ENCODE data around the gene CFAP300.
A peak's percentile ranks its signal among the peaks of the same experiment; 100 is the strongest.

Gene CFAP300

DNA sequence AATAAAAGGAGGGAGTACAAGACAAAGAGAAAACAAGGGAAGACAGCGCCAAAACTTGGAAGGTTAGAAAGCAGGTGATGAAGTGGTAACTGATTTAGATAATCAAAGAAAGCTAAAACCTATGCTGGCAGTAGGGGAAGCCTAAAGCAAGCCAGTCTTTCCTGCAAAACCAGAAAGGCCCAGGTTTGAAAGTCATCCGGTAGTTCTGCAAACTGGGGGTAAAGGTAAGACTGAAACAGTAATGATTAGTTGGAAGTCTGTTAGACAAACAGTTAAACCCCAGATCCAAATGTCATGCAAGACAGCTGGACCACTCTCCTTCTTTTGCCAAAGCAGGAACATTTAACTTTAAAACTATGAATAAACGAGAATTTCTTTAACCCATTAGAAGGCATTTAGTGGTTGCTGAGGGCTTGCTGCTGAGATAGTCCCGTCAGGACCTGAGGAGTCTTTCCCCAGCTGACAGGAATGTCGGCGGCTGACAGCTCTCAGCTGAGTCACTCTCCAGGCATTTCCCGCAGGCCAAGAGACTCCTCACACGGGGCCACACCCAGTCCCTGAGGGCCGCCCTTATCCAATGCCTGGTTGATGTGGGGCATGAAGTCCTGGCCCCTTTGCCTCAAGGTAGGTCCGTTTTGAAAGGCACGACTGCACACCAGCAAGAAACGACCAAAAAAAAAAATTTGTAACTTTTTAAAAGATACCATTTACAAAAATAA, 36.3 kb upstream of the CFAP300 start:
- DNase-seq (ENCODE audit: extremely low read depth, low read depth), result peak; percentile 38
- TF ChIP-seq, protein P1, sequence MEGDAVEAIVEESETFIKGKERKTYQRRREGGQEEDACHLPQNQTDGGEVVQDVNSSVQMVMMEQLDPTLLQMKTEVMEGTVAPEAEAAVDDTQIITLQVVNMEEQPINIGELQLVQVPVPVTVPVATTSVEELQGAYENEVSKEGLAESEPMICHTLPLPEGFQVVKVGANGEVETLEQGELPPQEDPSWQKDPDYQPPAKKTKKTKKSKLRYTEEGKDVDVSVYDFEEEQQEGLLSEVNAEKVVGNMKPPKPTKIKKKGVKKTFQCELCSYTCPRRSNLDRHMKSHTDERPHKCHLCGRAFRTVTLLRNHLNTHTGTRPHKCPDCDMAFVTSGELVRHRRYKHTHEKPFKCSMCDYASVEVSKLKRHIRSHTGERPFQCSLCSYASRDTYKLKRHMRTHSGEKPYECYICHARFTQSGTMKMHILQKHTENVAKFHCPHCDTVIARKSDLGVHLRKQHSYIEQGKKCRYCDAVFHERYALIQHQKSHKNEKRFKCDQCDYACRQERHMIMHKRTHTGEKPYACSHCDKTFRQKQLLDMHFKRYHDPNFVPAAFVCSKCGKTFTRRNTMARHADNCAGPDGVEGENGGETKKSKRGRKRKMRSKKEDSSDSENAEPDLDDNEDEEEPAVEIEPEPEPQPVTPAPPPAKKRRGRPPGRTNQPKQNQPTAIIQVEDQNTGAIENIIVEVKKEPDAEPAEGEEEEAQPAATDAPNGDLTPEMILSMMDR (IDR thresholded peaks at IDR 0.05; ENCODE audit: low read depth, low read length), result no peak

DNA sequence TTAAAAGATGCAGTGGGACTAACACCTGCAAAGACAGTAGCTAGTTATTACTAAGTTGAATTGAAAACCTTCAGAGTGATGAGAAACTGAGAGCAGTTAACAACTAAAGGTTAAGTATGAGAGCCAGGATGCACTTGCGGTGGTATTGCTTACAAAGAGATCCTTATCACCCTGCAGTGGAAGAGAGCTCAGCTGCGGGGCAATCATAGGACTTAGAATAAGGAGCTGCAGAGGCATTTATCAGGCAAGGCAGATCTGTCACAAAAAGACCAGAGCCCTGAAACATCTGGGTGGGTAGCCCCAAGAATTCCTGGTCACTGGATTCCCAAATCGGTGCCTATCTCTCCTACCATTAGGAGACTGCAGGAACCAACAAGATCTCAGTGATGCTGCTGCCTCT, 34.3 kb upstream of the CFAP300 start:
- TF ChIP-seq, protein P1 (IDR thresholded peaks at IDR 0.05; ENCODE audit: low read depth, low read length), result no peak
- DNase-seq (ENCODE audit: extremely low read depth, low read depth), result no peak

DNA sequence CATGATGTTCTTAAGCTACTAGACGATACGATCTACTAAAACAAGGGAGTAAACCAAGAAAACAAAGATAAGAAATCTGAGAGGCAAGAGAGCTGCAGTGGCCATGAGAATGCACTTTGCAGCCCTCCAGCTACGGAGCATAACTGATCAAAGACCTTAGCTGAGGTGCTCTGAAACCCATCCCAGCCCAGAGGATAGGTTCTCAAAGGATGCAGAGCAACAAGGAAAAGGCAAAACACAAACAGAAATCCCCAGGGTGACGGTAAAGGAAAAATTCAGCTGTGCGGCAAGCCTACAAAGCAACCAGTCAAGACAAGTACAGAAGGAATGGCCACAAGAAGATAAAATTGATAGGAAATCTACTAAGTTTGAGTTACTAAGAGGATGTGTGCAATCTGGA, 32.5 kb upstream of the CFAP300 start:
- TF ChIP-seq, protein P1 (IDR thresholded peaks at IDR 0.05; ENCODE audit: low read depth, low read length), result no peak

DNA sequence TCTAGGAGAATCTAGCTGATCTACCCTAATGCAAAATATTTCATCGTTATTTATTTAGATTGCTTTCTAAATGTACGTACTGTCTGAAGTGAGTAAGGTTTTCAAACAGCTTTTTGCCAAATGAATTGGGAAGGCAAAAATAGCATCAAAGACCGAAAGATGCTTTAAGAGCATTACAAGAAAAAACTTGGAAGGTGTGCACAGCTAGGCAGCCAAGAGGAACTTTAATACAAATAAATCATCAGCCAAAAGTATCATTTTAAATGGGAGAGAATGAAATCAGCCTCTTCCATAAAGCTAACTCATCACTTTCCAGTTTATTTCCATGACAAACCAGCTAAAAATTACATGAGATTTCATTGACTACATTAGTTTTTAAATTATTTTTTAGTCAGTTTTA, 30.2 kb upstream of the CFAP300 start:
- no peak for DNase-seq (ENCODE audit: extremely low read depth, low read depth)
- TF ChIP-seq, protein P1 (IDR thresholded peaks at IDR 0.05; ENCODE audit: low read depth, low read length), result no peak

More for the DNA sequence above, 32.5 kb upstream of the CFAP300 start:
- no peak for DNase-seq (ENCODE audit: extremely low read depth, low read depth)

DNA sequence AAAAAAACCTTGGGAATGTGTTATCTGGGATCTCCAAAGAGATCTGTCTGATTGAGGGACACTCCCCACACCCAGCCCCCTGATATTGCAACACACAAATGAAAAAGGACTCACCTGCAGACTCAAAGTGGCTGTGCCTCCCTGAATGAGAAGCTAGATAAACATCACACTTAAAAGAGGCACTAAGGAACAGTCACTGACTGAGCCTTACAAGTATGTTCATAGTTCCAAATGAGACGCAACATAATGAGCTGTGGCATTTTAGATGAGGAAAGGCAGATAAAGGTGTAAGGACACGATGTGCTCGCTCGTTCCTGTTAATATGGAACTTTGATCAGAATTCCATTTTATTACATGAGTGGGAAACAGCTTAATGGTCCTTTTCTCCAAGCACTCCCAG, 21.0 kb upstream of the CFAP300 start:
- DNase-seq (ENCODE audit: extremely low read depth, low read depth), result no peak
- TF ChIP-seq, protein P1 (IDR thresholded peaks at IDR 0.05; ENCODE audit: low read depth, low read length), result no peak

DNA sequence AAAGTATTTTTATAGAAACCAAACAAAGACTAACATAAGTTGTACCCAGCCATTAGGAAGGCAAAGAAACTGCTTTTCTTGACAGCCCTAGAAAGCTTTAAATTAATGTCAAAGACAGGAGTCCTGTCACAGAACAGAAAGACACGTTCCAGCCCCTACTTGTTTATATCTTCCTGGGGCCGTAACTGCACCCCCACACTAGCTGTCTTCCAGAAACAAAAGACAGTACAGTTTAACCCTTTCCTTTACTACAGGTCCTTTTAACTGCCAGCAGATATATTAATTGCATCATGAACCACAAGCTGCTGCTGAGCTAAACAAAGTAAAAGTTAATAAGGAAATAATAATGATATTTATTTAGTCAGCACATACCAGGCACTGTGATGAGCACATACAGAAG, 20.3 kb upstream of the CFAP300 start:
- TF ChIP-seq, protein P1 (IDR thresholded peaks at IDR 0.05; ENCODE audit: low read depth, low read length), result no peak
- no peak for DNase-seq (ENCODE audit: extremely low read depth, low read depth)

DNA sequence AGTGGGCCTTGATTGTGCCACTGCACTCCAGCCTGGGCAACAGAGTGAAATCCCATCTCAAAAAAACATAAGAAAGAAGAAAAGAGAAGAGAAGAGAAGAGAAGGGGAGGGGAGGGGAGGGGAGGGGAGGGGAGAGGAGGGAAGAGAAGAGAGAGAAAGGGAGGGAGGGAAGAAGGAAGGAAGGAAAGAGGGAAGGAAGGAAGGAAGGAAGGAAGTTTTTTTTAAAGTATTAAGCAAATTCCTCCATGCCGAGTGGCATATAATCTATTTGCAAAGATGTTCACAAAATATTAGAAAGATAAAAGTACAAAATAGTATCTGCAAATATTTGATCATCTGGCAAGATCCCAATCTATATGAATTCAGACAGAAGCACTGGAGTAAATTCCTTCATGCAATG, 10.5 kb upstream of the CFAP300 start:
- TF ChIP-seq, protein P1 (IDR thresholded peaks at IDR 0.05; ENCODE audit: low read depth, low read length), result no peak
- no peak for DNase-seq (ENCODE audit: extremely low read depth, low read depth)
